ENCODE results near the gene MTRFR. TPM values are rescaled to one million over a fixed set of nuclear protein-coding genes. Genes with fewer than 3 reads are reported as not detected.

The MTRFR gene
- total RNA-seq, 1 donor from 2014 or later: 19.2 TPM

GRCh38 chr12:123305136-123305535, 71.9 kb downstream of the MTRFR start:
- Histone ChIP-seq H3K36me3 (ENCODE audit: control insufficient read depth, insufficient read depth, low read length) (peaks cover 12% of the 10 kb centered on the region), H3K27me3 (ENCODE audit: control insufficient read depth, insufficient read depth, low read length) (no peaks in the 10 kb centered on the region), H3K4me3 (ENCODE audit: low read depth, low read length) (no peak overlapping the region)
- TF ChIP-seq CTCF (IDR thresholded peaks at IDR 0.05; ENCODE audit: insufficient read depth, low read length, severe bottlenecking): no peak
- no peak for FAIRE-seq
- no peak for DNase-seq (ENCODE audit: low read depth)

- Histone ChIP-seq H3K36me3 (ENCODE audit: control insufficient read depth, insufficient read depth, low read length) (peaks cover 11% of the 10 kb centered on the region), H3K27me3 (ENCODE audit: control insufficient read depth, insufficient read depth, low read length) (no peaks in the 10 kb centered on the region), H3K4me3 (ENCODE audit: low read depth, low read length) (no peak overlapping the region)
- TF ChIP-seq CTCF (IDR thresholded peaks at IDR 0.05; ENCODE audit: insufficient read depth, low read length, severe bottlenecking): no peak
- DNase-seq (ENCODE audit: low read depth) (no peak), FAIRE-seq (no peak)
These were observed 73.0 kb downstream of the MTRFR start for GRCh38 chr12:123306200-123306599.

Other genes starting within 250 kb of the MTRFR start
- gene PITPNM2, start 82.3 kb upstream of the MTRFR start, total RNA-seq: 2.4 and 2.9 TPM in 2 replicates
- 11.1 and 17.6 TPM in 2 replicates for gene MPHOSPH9, start 295 bp upstream of the MTRFR start, total RNA-seq
- gene CDK2AP1, start 38.4 kb downstream of the MTRFR start, total RNA-seq: 64.2 and 76.2 TPM in 2 replicates
- gene SBNO1, start 131.4 kb downstream of the MTRFR start, total RNA-seq: 20.2 and 26.1 TPM in 2 replicates
- 36.3 and 39.0 TPM in 2 replicates for gene KMT5A, start 150.7 kb downstream of the MTRFR start, total RNA-seq
- 2.6 and 3.9 TPM in 2 replicates for gene RILPL2, start 203.2 kb downstream of the MTRFR start, total RNA-seq
- 10.3 and 14.5 TPM in 2 replicates for gene SNRNP35, start 224.7 kb downstream of the MTRFR start, total RNA-seq